Thyroid gland (tissue), 4 donors: ENCODE data around the gene SCPEP1. TPM values are rescaled to one million over a fixed set of nuclear protein-coding genes. Genes with fewer than 3 reads are reported as not detected.
"Not testable (repeated sequence)": the region's sequence is repeated elsewhere in the genome, so short reads cannot be mapped to it uniquely, and the experiment has no call there.

Source experiments
- DNase-seq, 2 donors: peaks; one replicate each; pipeline ENCODE4 v3.0.0-alpha.2; 2019
- H3K27ac ChIP-seq, 3 donors: fragments of 200-600 bp; sonication (generic); 1 replicate in 2 of 3; 2 replicates in 1 of 3; pipeline ENCODE4 v1.5.1; 2016 to 2019; ENCODE audit warnings: mild to moderate bottlenecking in 1 of 3, moderate library complexity in 1 of 3
- H3K27me3 ChIP-seq: fragments of 200-600 bp; sonication (generic); one replicate; pipeline ENCODE4 v1.5.1; 2019
- H3K36me3 ChIP-seq, 2 donors: fragments of 200-600 bp; sonication (generic); one replicate each; pipeline ENCODE4 v1.5.1; 2016 to 2019
- H3K4me1 ChIP-seq, 2 donors: fragments of 200-600 bp; sonication (generic); one replicate each; pipeline ENCODE4 v1.5.1; 2017 to 2019
- H3K4me3 ChIP-seq, 3 donors: fragments of 200-600 bp; sonication (generic); replicated peaks in 1 of 3; 1 replicate in 2 of 3; 2 replicates in 1 of 3; pipeline ENCODE4 v1.5.1; 2016; ENCODE audit warnings: mild to moderate bottlenecking in 1 of 3
- H3K9me3 ChIP-seq: fragments of 200-600 bp; sonication (generic); one replicate; pipeline ENCODE4 v1.5.1; 2017
- CTCF ChIP-seq, 6 experiments: fragments of 200-600 bp in 3 of 6; fragments of 450-650 bp in 3 of 6; sonication (generic) in 3 of 6; IDR thresholded peaks; one replicate each; pipeline ENCODE4 v1.5.1; 2016 to 2019; ENCODE audit warnings: antibody characterized with exemption in 6 of 6, mild to moderate bottlenecking in 2 of 6, inconsistent platforms in 1 of 6, moderate library complexity in 1 of 6
- POLR2A ChIP-seq, 2 donors: fragments of 450-650 bp; IDR thresholded peaks; one replicate each; pipeline ENCODE4 v1.6.1; 2017; ENCODE audit warnings: antibody characterized with exemption in 2 of 2, mild to moderate bottlenecking in 2 of 2, moderate library complexity in 1 of 2
- WGBS, 2 donors: methylation state at CpG; one replicate each; pipeline ENCODE4 v1.1.5; 2017; 5-methylcytosine and 5-hydroxymethylcytosine counted together
- intact Hi-C: fragments of 100-400 bp; cut with DNase I; formaldehyde crosslinking; loops from one replicate; pipeline ENCODE4 v1.15.1; 2023
- total RNA-seq, 4 donors: library from RNA; depleted of rRNA; stranded (reverse); fragments of >200 nt; gene quantifications; one replicate each; pipeline ENCODE4 v1.2.3, GENCODE V29; 2016

SCPEP1 gene
- total RNA-seq, 4 donors from 2014 or later: 260 to 354 (median 284) TPM

DNA sequence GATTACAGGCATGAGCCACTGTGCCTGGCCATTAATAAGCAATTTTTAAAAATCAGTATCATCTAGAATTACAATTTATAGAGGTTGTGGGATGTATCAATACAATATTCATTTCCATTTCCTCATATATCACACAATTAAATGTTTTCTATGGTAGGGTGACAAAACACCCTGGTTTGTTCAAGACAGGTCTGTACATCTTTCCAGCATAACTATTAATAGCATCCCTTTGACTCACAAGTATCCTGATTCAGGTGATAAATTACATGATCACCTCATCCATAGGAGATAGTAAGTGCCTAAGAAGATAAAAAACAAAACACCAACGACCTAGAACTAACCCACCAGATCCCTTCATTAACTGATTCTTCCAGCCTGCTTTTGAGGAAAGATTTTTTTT is 30.2 kb upstream of the SCPEP1 start:
- WGBS, 2 donors: 80 to 82% methylated on average over 1 of the region's 1 CpG

DNA sequence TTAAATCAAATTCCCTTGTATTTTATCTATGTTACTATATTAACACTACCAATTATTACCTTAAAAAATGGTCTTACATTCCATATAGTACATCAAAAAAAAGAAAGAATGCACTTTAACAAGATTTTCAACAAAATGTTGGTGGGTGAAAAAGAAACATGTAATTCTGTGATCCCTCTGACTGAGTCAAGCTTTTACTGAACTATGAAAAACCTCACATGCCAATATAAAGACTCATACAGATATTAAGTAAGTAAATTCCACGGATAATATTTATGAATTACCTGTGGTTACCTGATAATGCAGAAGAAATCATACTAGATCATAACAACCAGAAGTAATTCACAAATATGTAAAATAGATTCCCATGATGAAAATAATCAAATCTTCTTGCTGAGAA is 29.4 kb upstream of the SCPEP1 start:
- 97% methylated on average over 1 of the region's 1 CpG for WGBS, 2 donors
- Histone ChIP-seq H3K4me1 (no peaks in the 10 kb centered on the region), H3K4me3 (no peak overlapping the region), H3K9me3 (no peaks in the 10 kb centered on the region), H3K27me3 (no peaks in the 10 kb centered on the region), H3K36me3 (peaks cover 28 to 39% of the 10 kb centered on the region in 2 donors), H3K27ac (no peak overlapping the region)
- no peak for DNase-seq
- no peak for TF ChIP-seq POLR2A (IDR thresholded peaks at IDR 0.05)
- no peak for TF ChIP-seq CTCF (IDR thresholded peaks at IDR 0.05)
- intact Hi-C loops: no loop called here

More for the DNA sequence above, 30.2 kb upstream of the SCPEP1 start:
- DNase-seq: no peak
- intact Hi-C loops: no loop called here
- Histone ChIP-seq H3K27ac (no peak overlapping the region), H3K4me3 (no peak overlapping the region), H3K9me3 (no peaks in the 10 kb centered on the region), H3K36me3 (peaks cover 31 to 42% of the 10 kb centered on the region in 2 donors), H3K27me3 (no peaks in the 10 kb centered on the region), H3K4me1 (no peaks in the 10 kb centered on the region)
- TF ChIP-seq POLR2A (IDR thresholded peaks at IDR 0.05) (no peak), CTCF (IDR thresholded peaks at IDR 0.05) (no peak)

DNA sequence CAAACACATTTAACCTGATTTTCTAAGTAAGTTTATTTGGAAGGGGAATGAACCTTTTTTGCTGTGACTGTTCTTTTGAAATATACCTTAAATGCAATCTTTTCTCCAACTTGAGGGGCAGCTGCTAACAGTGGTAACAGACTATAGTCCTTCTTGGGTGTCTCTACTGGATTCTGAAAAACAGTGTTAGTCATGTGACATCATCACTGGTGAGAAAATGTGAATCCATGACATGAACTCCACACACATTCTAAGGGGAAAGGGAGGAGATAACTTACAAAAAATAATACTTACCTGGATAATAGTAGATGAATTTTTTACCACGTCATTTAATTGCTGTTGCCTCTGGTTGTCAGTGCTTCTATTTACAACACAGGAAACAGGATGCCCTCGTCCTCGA is 28.3 kb upstream of the SCPEP1 start:
- 74 to 84% methylated on average over 3 of the region's 3 CpGs for WGBS, 2 donors
- DNase-seq: no peak
- TF ChIP-seq POLR2A (IDR thresholded peaks at IDR 0.05) (no peak), CTCF (IDR thresholded peaks at IDR 0.05) (no peak)
- Histone ChIP-seq H3K9me3 (no peaks in the 10 kb centered on the region), H3K4me3 (no peak overlapping the region), H3K27ac (no peak overlapping the region), H3K4me1 (no peaks in the 10 kb centered on the region), H3K36me3 (peaks cover 17 to 28% of the 10 kb centered on the region in 2 donors), H3K27me3 (no peaks in the 10 kb centered on the region)
- intact Hi-C loops: no loop called here

- intact Hi-C loops: no loop called here
- DNase-seq: no peak
- no peaks in the 10 kb centered on the region for H3K27me3 ChIP-seq
- no peak overlapping the region for H3K27ac ChIP-seq
- TF ChIP-seq POLR2A (IDR thresholded peaks at IDR 0.05): no peak
- TF ChIP-seq CTCF (IDR thresholded peaks at IDR 0.05): no peak
- peaks cover 11 to 16% of the 10 kb centered on the region in 2 donors for H3K4me1 ChIP-seq
- no peak overlapping the region for H3K4me3 ChIP-seq
- 96% methylated on average over 5 of the region's 5 CpGs for WGBS, 2 donors
- H3K9me3 ChIP-seq: no peaks in the 10 kb centered on the region
- H3K36me3 ChIP-seq: no peaks in the 10 kb centered on the region
Observed at GRCh38 chr17:56956992-56957391, 20.9 kb upstream of the SCPEP1 start.

- TF ChIP-seq CTCF (IDR thresholded peaks at IDR 0.05): peak; percentile 96 to 100 (median 98)
- peak in 1 of 2 donors; percentile 58 for TF ChIP-seq POLR2A (IDR thresholded peaks at IDR 0.05)
- DNase-seq: peak; percentile 92 to 93
- Histone ChIP-seq H3K9me3 (no peaks in the 10 kb centered on the region), H3K4me3 (peak within 1 kb of the TSS; percentile 91 to 99 (median 91)), H3K36me3 (no peaks in the 10 kb centered on the region), H3K4me1 (peaks cover 11 to 16% of the 10 kb centered on the region in 2 donors), H3K27ac (peak within 1 kb of the TSS; percentile 91 to 92 (median 92)), H3K27me3 (no peaks in the 10 kb centered on the region)
- 8 to 16% methylated on average over 16 to 30 of the region's 59 CpGs for WGBS, 2 donors
- intact Hi-C loops: no loop called here
Observed at GRCh38 chr17:56960596-56961538, 17.1 kb upstream of the SCPEP1 start, which contains the start of gene COIL. Gene COIL (minus strand): TSS chr17:56961050. CDS start chr17:56961019, 31 bp downstream.

DNA sequence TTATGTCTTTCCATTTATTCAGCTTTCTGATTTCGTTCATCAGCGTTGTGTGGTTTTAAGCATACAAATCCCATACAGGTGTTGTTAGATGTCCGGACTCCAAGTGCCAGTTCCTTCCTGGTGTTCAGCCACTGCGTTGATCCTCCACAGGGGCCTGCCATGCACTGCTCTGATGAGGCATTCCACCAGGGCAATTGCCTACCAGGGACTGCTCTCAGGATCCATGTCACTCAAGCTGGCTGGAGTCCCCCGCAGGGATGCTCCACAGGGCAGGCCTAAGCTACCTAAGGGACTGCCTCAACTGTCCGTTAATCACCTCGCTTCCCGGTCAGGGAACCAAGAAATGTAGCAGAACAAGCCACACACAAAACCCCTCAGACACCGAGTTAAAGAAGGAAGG is 12.7 kb upstream of the SCPEP1 start:
- H3K27me3 ChIP-seq, H3K9me3 ChIP-seq, H3K36me3 ChIP-seq, H3K4me1 ChIP-seq, H3K4me3 ChIP-seq, H3K27ac ChIP-seq, DNase-seq, intact Hi-C loops: not testable (repeated sequence)
- 93 to 96% methylated on average over 9 of the region's 9 CpGs for WGBS, 2 donors

- DNase-seq, H3K9me3 ChIP-seq, H3K36me3 ChIP-seq, intact Hi-C loops, H3K4me1 ChIP-seq, H3K27ac ChIP-seq, H3K4me3 ChIP-seq, H3K27me3 ChIP-seq: not testable (repeated sequence)
- 90% methylated on average over 6 of the region's 6 CpGs for WGBS, 2 donors
Observed at GRCh38 chr17:56965681-56966080, 12.2 kb upstream of the SCPEP1 start.
